GM13977 (cell line): ENCODE results near the gene AKR1B1.

ENCODE experiments used
- DNase-seq: peaks from one replicate; pipeline ENCODE4 v3.0.0; 2012; ENCODE audit warnings: low spot score
- CTCF ChIP-seq: IDR thresholded peaks from 2 replicates; pipeline ENCODE4 v1.5.1; 2012; ENCODE audit warnings: mild to moderate bottlenecking, control low read depth; ENCODE audit not compliant: insufficient read depth; ENCODE audit errors: extremely low read depth, missing control alignments
- in situ Hi-C: fragments of 300-500 bp; cut with MboI; formaldehyde crosslinking; loops from one replicate; pipeline ENCODE4 v1.12.0; 2022; ENCODE audit warnings: low sequenced_read_pairs, low pct_unique_long_range_greater_than_20kb, mixed read lengths, inconsistent platforms; ENCODE audit not compliant: unreplicated experiment

The AKR1B1 gene

GRCh38 chr7:134403062-134403461 is 55.8 kb downstream of the AKR1B1 start:
- in situ Hi-C loops: no loop called here
- no peak for DNase-seq
- TF ChIP-seq CTCF: no peak

- no peak for DNase-seq
- TF ChIP-seq CTCF: no peak
- in situ Hi-C loops: no loop called here
Measured at GRCh38 chr7:134400859-134401258, 58.0 kb downstream of the AKR1B1 start.

- no peak for TF ChIP-seq CTCF
- DNase-seq: no peak
- in situ Hi-C loops: no loop called here
Measured at GRCh38 chr7:134396031-134396430, 62.9 kb downstream of the AKR1B1 start.

GRCh38 chr7:134395604-134396003 is 63.3 kb downstream of the AKR1B1 start:
- in situ Hi-C loops: no loop called here
- DNase-seq: no peak
- TF ChIP-seq CTCF: no peak

- in situ Hi-C loops: no loop called here
- no peak for TF ChIP-seq CTCF
- DNase-seq: no peak
Measured at GRCh38 chr7:134394056-134394455, 64.8 kb downstream of the AKR1B1 start.
